Lung microvascular endothelial cell (primary cell): Measurements from ENCODE around the gene TMEM117. TPM values are rescaled to one million over a fixed set of nuclear protein-coding genes. Genes with fewer than 3 reads are reported as not detected.
A peak's percentile ranks its signal among the peaks of the same experiment; 100 is the strongest.
"Not testable (repeated sequence)": the region's sequence is repeated elsewhere in the genome, so short reads cannot be mapped to it uniquely, and the experiment has no call there.

ENCODE experiments used
- DNase-seq, 2 donors: peaks; one replicate each; pipeline versions ENCODE4 v3.0.0 to v3.0.0-alpha.2; 2010; ENCODE audit warnings: low read depth in 2 of 2
- total RNA-seq: library from RNA; depleted of rRNA; stranded (reverse); fragments of >200 nt; gene quantifications from 2 replicates; pipeline ENCODE4 v1.2.1, GENCODE V29; 2014

Gene TMEM117
- total RNA-seq, 1 donor from 2014 or later: 4.8 TPM

- no peak for DNase-seq
Observed at GRCh38 chr12:43840338-43840737, 4.5 kb downstream of the TMEM117 start.

- no peak for DNase-seq
Observed at GRCh38 chr12:43841253-43841652, 5.4 kb downstream of the TMEM117 start.

- no peak for DNase-seq
Observed at GRCh38 chr12:43842259-43842658, 6.4 kb downstream of the TMEM117 start.

GRCh38 chr12:43847425-43848225 is 11.7 kb downstream of the TMEM117 start:
- DNase-seq: not testable (repeated sequence)

GRCh38 chr12:43848226-43848507 is 12.3 kb downstream of the TMEM117 start:
- no peak for DNase-seq

GRCh38 chr12:43848786-43849185 is 12.9 kb downstream of the TMEM117 start:
- no peak for DNase-seq

- no peak for DNase-seq
Observed at GRCh38 chr12:43852744-43853143, 16.9 kb downstream of the TMEM117 start.

- no peak for DNase-seq
Observed at GRCh38 chr12:43856972-43857371, 21.1 kb downstream of the TMEM117 start.

- DNase-seq: no peak
Observed at GRCh38 chr12:43858096-43858495, 22.2 kb downstream of the TMEM117 start.

- DNase-seq: no peak
Observed at GRCh38 chr12:43858991-43859390, 23.1 kb downstream of the TMEM117 start.

- DNase-seq: no peak
Observed at GRCh38 chr12:43861015-43861839, 25.3 kb downstream of the TMEM117 start.

- DNase-seq: no peak
Observed at GRCh38 chr12:43861840-43862150, 25.9 kb downstream of the TMEM117 start.

- no peak for DNase-seq
Observed at GRCh38 chr12:43863770-43864366, 28.0 kb downstream of the TMEM117 start.

GRCh38 chr12:43864557-43864956 is 28.7 kb downstream of the TMEM117 start:
- not testable (repeated sequence) for DNase-seq

GRCh38 chr12:43869184-43869583 is 33.3 kb downstream of the TMEM117 start:
- no peak for DNase-seq

GRCh38 chr12:43869765-43870164 is 33.9 kb downstream of the TMEM117 start:
- not testable (repeated sequence) for DNase-seq

- not testable (repeated sequence) for DNase-seq
Observed at GRCh38 chr12:43871258-43871657, 35.4 kb downstream of the TMEM117 start.

GRCh38 chr12:43872396-43872795 is 36.5 kb downstream of the TMEM117 start:
- DNase-seq: no peak

GRCh38 chr12:43878050-43878449 is 42.2 kb downstream of the TMEM117 start:
- DNase-seq: no peak

GRCh38 chr12:43880547-43880946 is 44.7 kb downstream of the TMEM117 start:
- no peak for DNase-seq

GRCh38 chr12:43882578-43883178 is 46.8 kb downstream of the TMEM117 start:
- DNase-seq: peak; percentile 75 to 78

- DNase-seq: no peak
Observed at GRCh38 chr12:43883311-43883710, 47.4 kb downstream of the TMEM117 start.
